ENCODE results near the gene PLVAP.
A peak's percentile ranks its signal among the peaks of the same experiment; 100 is the strongest.

The PLVAP gene

DNA sequence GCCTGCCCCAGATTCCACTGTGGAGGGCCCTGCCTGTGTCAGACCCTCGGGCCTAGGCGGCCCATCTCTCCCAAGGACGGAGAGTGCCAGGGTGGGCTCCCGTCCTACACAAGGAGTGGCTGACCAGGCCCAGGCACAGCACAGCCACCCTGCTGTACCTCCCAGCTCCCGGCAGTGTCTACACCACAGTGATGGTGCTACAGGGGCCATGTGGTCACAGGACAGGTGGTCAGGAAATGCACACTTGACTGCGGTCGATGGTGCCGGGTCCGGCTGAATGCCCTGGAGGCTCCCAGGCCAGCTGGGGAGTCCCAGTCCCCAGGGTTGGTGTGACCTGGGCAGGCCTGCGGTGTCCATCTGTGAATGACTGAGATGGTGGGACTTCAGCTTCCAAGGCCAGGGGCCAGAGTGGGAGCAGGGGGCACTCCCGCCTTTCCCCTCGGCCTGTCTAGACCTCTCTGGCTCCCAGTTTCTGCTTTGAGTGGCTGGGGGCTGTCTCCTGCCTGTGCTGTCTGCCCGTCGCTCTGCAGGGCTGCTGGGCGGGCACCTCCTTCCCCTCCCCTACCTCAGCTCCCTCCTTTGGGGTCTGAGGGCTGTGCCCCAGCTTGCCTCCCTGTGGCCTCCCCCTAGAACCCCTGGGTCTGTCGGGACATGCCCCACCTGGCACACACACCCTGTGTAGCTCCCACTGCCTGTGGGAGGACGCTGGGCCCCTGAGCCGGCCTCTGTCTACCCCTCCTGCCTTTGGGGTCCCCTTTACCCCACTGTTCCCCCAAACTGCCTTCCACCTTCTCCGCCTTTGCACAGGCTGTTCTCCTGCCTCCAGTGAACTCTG is 55.3 kb downstream of the PLVAP start:
- Histone ChIP-seq H3K27me3 (ENCODE audit: control insufficient read depth, insufficient read depth, low read length) (no peaks in the 10 kb centered on the region), H3K4me1 (ENCODE audit: control insufficient read depth, low read depth, low read length) (no peaks in the 10 kb centered on the region), H3K4me3 (ENCODE audit: low read length) (no peak overlapping the region), H3K9me3 (ENCODE audit: control insufficient read depth, low read depth, low read length) (no peaks in the 10 kb centered on the region), H3K27ac (ENCODE audit: low read length) (no peak overlapping the region), H3K9ac (ENCODE audit: low read length) (no peak overlapping the region), H3K36me3 (ENCODE audit: control insufficient read depth, low read depth, low read length) (peaks cover 18% of the 10 kb centered on the region)

DNA sequence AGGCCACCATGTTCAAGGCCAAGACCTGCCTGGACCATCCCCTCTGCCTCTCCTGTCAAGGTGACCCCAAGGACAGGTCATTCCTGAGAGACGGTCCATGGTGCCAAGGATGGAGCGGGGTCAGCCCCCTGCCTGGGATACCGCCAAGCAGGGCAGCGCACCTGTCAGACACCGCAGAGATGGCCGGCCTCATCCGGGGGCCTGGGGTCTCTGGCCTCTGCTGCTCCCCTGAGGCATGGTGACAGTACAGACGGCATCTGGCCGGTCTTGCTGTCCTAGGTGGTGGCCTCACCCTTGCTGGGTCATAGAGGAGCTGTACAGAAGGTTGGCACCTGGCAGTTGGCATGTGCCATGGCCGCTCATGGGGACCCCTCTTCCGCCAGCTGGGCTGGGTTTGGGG is 56.7 kb downstream of the PLVAP start:
- H3K9ac ChIP-seq (ENCODE audit: low read length): no peak overlapping the region
- H3K9me3 ChIP-seq (ENCODE audit: control insufficient read depth, low read depth, low read length): no peaks in the 10 kb centered on the region
- H3K4me1 ChIP-seq (ENCODE audit: control insufficient read depth, low read depth, low read length): no peaks in the 10 kb centered on the region
- H3K27ac ChIP-seq (ENCODE audit: low read length): no peak overlapping the region
- no peak overlapping the region for H3K4me3 ChIP-seq (ENCODE audit: low read length)
- H3K27me3 ChIP-seq (ENCODE audit: control insufficient read depth, insufficient read depth, low read length): no peaks in the 10 kb centered on the region
- peaks cover 24% of the 10 kb centered on the region for H3K36me3 ChIP-seq (ENCODE audit: control insufficient read depth, low read depth, low read length)

DNA sequence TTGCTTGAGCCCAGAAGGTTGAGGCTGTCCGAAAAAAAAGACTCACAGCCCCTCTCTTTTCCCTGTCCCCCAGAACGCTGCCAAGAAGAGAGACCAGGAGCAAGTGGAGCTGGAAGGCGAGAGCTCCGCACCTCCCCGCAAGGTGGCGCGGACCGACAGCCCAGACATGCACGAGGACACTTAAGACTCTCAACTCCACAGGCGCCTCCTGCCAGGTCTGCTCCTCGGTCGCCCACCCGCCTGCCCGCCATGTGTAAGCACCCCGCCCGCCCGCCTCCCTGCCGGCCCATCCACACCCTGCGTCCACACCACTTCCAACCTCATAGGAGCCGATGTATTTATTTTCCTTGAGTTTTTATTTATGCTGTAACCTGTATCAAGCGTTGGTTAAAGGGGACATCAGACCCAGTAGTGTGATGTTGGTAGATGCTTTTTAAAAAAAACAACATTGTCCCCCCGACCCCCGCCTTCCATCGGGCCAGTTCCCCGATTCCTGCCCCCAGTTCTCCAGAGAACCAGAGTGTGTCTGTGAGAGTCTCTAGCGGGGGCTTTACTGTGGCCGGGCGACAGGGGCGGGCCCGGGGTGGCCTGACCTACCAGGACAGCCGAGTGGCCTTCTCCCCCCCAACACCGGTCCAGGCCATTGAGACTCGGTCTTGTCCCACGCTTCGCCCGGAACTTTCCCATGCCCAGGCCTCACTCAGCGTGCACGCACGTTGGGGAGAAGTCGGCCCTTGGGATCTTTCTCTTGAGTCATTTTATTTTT is 57.5 kb downstream of the PLVAP start:
- no peak overlapping the region for H3K27ac ChIP-seq (ENCODE audit: low read length)

DNA sequence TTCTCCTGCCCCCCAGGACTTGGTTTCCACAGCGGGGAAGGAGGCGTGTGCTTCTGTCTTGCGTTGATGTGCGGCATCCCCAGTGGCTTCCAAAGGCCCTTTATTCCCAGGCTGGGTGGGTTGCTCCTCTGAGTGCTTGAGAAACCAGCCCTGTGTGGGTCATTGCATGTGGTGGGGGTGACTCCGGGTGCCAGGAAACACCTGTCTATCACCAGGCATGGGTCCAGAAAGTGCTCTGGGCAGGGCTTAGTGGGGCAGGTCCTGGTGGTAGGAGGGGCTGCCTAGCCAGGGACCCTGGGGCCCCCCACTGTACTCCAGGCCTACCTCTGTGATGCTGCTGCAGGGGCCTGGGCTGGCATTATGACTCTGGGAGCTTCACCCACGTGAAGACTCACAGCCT is 58.2 kb downstream of the PLVAP start:
- Histone ChIP-seq H3K27me3 (ENCODE audit: control insufficient read depth, insufficient read depth, low read length) (no peaks in the 10 kb centered on the region), H3K4me3 (ENCODE audit: low read length) (no peak overlapping the region), H3K27ac (ENCODE audit: low read length) (no peak overlapping the region), H3K36me3 (ENCODE audit: control insufficient read depth, low read depth, low read length) (peaks cover 33% of the 10 kb centered on the region), H3K4me1 (ENCODE audit: control insufficient read depth, low read depth, low read length) (no peaks in the 10 kb centered on the region), H3K9me3 (ENCODE audit: control insufficient read depth, low read depth, low read length) (no peaks in the 10 kb centered on the region), H3K9ac (ENCODE audit: low read length) (no peak overlapping the region)

More for the DNA sequence above, 57.5 kb downstream of the PLVAP start:
- Histone ChIP-seq H3K9ac (ENCODE audit: low read length) (no peak overlapping the region), H3K4me1 (ENCODE audit: control insufficient read depth, low read depth, low read length) (no peaks in the 10 kb centered on the region), H3K9me3 (ENCODE audit: control insufficient read depth, low read depth, low read length) (no peaks in the 10 kb centered on the region), H3K4me3 (ENCODE audit: low read length) (no peak overlapping the region), H3K27me3 (ENCODE audit: control insufficient read depth, insufficient read depth, low read length) (no peaks in the 10 kb centered on the region), H3K36me3 (ENCODE audit: control insufficient read depth, low read depth, low read length) (peaks cover 26% of the 10 kb centered on the region)

DNA sequence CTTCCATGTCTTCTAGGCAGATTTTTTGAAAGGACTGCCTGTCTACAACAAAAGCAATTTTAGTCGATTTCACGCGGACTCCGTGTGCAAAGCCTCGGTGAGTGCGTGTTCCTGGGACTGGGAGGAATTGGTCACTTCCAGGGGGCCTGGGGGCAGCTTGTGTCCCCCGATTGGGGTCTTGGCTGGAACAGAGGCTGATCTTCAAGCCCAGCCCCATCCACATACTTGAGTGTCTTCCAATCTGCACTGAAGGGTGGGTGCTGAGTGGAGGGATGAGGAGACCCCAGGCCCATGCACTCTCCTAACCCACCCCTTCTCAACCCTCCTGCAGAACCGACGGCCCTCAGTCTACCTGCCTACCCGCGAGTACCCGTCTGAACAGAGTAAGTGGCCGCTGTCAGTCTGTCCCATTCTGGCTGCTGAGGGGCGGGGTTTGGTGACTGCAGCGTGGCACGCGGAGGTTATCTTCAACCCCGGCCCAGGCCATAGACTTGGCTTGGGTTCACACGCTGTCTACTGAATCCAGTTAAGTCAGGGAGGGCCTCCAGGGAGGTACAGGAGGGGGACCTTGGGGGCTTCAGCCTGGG is 63.0 kb downstream of the PLVAP start:
- no peak overlapping the region for H3K4me3 ChIP-seq (ENCODE audit: low read length)
- H3K36me3 ChIP-seq (ENCODE audit: control insufficient read depth, low read depth, low read length): peaks cover 18% of the 10 kb centered on the region
- H3K9ac ChIP-seq (ENCODE audit: low read length): no peak overlapping the region

DNA sequence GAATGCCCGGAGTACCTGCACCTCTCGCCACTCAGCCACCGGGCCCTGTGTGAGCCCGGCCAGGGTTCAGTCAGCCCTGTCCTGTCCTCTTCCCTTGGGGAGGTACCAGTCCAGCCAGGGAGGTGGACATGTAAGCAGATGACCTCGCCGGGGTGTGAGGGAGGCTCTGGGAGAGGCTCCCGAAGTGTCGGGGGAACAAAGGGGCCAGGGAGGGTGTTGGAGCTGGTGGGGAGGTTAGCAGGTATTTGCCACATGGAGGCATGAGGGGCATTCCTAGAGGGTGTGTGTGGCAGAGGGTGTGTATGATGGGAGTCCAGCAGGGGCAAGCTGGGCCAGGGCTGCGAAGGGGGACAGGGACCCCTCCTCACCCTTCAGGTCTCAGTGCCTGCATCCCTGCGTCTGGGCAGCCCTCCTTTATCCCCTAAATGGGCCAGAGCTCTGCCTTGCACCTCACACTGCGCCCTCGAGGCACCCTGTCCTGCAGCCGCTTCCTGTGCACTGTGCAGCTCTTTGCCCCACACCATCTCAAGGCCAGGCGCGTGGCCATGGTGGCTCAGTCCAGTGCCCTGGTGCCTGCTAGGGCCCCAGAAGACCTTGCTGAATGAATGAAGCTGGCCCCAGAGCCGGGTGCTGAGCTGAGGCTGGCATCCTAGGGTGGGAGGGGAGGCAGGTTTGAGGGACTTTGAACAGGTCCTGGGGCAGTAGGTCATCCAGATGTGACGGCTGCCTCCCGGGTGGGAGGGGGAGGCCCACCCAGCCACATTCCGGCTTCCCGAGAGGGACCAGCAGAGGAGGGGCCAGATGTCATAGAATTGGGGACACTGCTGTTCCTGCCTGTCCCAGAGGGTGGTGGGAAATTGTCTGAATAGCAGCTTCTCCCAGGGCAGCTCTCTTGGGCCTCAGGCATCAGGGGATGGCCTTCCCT is 64.7 kb downstream of the PLVAP start:
- Histone ChIP-seq H3K4me1 (ENCODE audit: control insufficient read depth, low read depth, low read length) (peaks cover 4% of the 10 kb centered on the region), H3K9me3 (ENCODE audit: control insufficient read depth, low read depth, low read length) (no peaks in the 10 kb centered on the region), H3K9ac (ENCODE audit: low read length) (no peak overlapping the region), H3K27ac (ENCODE audit: low read length) (no peak overlapping the region), H3K36me3 (ENCODE audit: control insufficient read depth, low read depth, low read length) (peaks cover 18% of the 10 kb centered on the region), H3K4me3 (ENCODE audit: low read length) (no peak overlapping the region), H3K27me3 (ENCODE audit: control insufficient read depth, insufficient read depth, low read length) (no peaks in the 10 kb centered on the region)

More for the DNA sequence above, 63.0 kb downstream of the PLVAP start:
- Histone ChIP-seq H3K9me3 (ENCODE audit: control insufficient read depth, low read depth, low read length) (no peaks in the 10 kb centered on the region), H3K27ac (ENCODE audit: low read length) (no peak overlapping the region), H3K27me3 (ENCODE audit: control insufficient read depth, insufficient read depth, low read length) (no peaks in the 10 kb centered on the region), H3K4me1 (ENCODE audit: control insufficient read depth, low read depth, low read length) (peaks cover 4% of the 10 kb centered on the region)

DNA sequence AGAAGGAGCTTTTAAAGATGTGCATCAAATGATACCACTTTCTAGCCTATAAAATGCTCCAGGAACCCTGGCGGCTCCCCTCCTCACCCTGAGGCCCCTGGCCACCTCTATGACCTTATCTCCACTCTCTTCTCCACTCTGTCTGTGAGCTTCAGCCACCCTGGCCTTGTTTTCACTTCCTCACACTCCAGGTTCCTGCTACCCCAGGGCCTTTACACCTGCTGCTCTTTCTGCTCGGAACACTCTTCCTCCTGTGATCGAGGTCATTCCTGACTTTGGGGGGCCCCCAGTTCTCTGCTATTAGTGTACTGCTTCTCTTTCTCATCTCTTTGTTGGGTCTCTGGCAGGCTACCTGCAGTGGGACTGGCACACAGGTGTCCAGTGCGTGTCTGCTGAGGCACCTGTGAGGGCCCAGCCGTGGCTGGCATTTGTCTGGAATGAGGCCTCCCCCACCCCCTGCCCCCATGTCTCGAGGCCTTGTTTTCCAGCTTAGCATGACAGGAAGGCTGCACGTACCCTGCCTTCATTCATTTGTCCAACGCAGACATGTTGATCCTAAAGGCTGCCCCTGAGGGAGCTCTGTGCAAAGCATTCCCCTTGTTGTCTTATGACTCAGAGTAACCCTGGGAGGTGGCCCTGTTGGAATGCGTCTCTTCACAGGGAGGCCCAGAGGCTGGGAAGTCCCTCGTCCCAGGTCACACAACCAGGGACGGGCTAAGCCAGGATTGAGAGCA is 65.5 kb downstream of the PLVAP start:
- Histone ChIP-seq H3K36me3 (ENCODE audit: control insufficient read depth, low read depth, low read length) (peaks cover 18% of the 10 kb centered on the region), H3K4me3 (ENCODE audit: low read length) (no peak overlapping the region), H3K9me3 (ENCODE audit: control insufficient read depth, low read depth, low read length) (no peaks in the 10 kb centered on the region), H3K4me1 (ENCODE audit: control insufficient read depth, low read depth, low read length) (peaks cover 4% of the 10 kb centered on the region), H3K9ac (ENCODE audit: low read length) (no peak overlapping the region), H3K27me3 (ENCODE audit: control insufficient read depth, insufficient read depth, low read length) (no peaks in the 10 kb centered on the region), H3K27ac (ENCODE audit: low read length) (no peak overlapping the region)

DNA sequence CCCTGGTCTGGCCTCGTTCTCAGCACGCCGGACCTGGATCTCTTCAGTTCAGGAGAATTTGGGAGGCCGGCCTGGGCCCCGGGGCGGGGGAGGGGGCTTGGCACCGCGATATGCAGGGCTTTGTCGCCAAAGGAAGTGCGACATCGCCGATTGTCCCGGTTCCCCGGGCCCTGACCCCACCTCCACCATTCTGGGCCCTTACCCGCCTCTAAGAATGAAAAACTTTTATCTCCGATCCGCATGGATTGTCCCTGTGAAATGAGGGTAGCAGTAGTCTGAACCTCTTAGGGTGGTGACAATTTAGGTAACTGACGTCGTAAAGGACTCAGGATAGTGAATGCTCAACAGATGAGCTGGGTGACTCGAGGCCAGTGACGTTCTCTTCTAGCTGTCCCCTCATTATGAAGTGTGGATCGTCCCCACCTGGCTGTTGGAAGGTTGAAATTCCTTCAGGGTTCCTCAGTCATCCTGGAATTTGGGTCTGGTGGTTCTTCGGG is 67.1 kb downstream of the PLVAP start:
- no peaks in the 10 kb centered on the region for H3K9me3 ChIP-seq (ENCODE audit: control insufficient read depth, low read depth, low read length)
- H3K4me1 ChIP-seq (ENCODE audit: control insufficient read depth, low read depth, low read length): peaks cover 4% of the 10 kb centered on the region
- H3K9ac ChIP-seq (ENCODE audit: low read length): peak overlapping the region; percentile 54
- H3K4me3 ChIP-seq (ENCODE audit: low read length): peak overlapping the region; percentile 96
- peaks cover 11% of the 10 kb centered on the region for H3K36me3 ChIP-seq (ENCODE audit: control insufficient read depth, low read depth, low read length)
- no peaks in the 10 kb centered on the region for H3K27me3 ChIP-seq (ENCODE audit: control insufficient read depth, insufficient read depth, low read length)
- no peak overlapping the region for H3K27ac ChIP-seq (ENCODE audit: low read length)

DNA sequence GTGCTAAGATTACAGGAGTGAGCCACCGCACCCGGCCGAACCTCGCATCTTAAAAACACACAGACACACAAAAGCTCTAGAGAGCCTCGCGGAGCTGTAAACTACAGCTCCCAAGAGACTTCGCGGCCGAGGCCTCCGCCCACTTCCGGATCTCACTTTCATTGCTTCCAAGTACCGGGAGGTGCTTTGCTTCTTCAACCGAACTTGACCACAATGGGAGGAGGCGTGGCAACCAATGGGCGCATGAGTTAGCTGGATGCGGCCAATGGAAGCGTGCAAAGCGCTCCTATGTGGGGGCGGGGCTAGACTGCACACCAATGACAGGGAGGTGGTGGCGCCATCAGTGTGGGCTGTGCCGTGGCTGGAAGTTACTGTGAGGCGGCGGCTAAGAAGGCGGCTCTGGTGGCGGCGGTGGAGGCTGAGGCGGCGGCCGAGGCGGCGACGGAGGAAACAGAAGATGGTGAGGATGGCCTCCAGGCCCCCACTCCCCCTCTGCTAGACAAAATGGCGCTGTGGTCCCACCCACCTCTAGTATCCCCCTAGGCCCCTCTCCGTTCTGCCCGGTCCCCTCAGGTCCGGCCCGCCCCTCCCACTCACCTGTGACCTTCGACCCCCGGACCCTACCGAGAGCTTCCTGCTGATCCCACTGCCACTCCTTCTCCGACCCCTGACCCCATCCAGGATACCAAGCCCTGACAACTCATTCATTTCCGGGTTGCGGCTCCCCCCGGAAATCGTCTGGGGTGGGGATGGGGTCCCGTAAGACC is 67.8 kb downstream of the PLVAP start, which contains the start of gene DDA1:
DDA1 (plus strand) TSS at position 366 of the 767 bp plus-strand sequence; CDS start at position 458, 92 bp downstream.
- no peak within 1 kb of the TSS for H3K27ac ChIP-seq (ENCODE audit: low read length)
- peaks cover 4% of the 10 kb centered on the region for H3K4me1 ChIP-seq (ENCODE audit: control insufficient read depth, low read depth, low read length)
- H3K9ac ChIP-seq (ENCODE audit: low read length): peak within 1 kb of the TSS; percentile 54
- H3K36me3 ChIP-seq (ENCODE audit: control insufficient read depth, low read depth, low read length): peaks cover 6% of the 10 kb centered on the region
- H3K4me3 ChIP-seq (ENCODE audit: low read length): peak within 1 kb of the TSS; percentile 96
- H3K9me3 ChIP-seq (ENCODE audit: control insufficient read depth, low read depth, low read length): no peaks in the 10 kb centered on the region
- no peaks in the 10 kb centered on the region for H3K27me3 ChIP-seq (ENCODE audit: control insufficient read depth, insufficient read depth, low read length)

DNA sequence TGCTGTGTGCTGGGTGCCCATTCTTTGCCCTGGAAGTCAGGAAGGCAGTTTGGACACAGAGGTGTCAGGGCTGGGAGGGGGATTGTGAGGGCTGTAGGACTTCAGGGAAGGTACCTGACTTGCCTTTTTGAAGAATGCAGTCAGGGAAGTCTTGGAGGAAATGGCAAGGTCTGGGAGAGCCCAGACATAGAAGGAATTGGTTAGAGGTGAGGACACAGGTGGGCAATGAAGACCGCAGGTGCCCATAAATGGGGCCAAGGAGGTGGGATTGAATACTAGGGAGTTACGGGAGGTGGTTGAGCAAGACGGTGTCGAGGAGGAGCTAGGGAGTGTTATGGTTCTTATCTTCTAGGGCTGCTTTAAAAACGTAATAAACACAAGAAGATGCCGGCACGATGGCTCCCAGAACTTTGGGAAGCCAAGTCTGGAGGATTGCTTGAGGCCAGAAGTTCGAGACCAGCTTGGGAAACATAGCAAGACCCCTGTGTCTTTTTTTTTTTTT is 69.2 kb downstream of the PLVAP start:
- H3K27me3 ChIP-seq (ENCODE audit: control insufficient read depth, insufficient read depth, low read length): no peaks in the 10 kb centered on the region
- no peaks in the 10 kb centered on the region for H3K36me3 ChIP-seq (ENCODE audit: control insufficient read depth, low read depth, low read length)
- no peak overlapping the region for H3K4me3 ChIP-seq (ENCODE audit: low read length)
- peaks cover 10% of the 10 kb centered on the region for H3K4me1 ChIP-seq (ENCODE audit: control insufficient read depth, low read depth, low read length)
- H3K27ac ChIP-seq (ENCODE audit: low read length): no peak overlapping the region
- no peak overlapping the region for H3K9ac ChIP-seq (ENCODE audit: low read length)
- no peaks in the 10 kb centered on the region for H3K9me3 ChIP-seq (ENCODE audit: control insufficient read depth, low read depth, low read length)

Data from iPS-18a (cell line).